OCI-LY7 (cell line): ENCODE results near the gene CHST8.

Source experiments
- EZH2phosphoT487 ChIP-seq: fragments of 200-600 bp; sonication (generic); IDR thresholded peaks from 2 replicates; pipeline ENCODE4 v1.6.1; 2018; ENCODE audit warnings: low read depth, borderline replicate concordance, mild to moderate bottlenecking, mixed run types, antibody characterized with exemption, low read length, moderate library complexity, mixed read lengths
- TF ChIP-seq, protein P1 (sequence below): fragments of 200-600 bp; sonication (generic); conservative IDR thresholded peaks from 2 replicates; pipeline ENCODE4 v1.5.1; 2014; ENCODE audit warnings: mild to moderate bottlenecking, antibody characterized with exemption, low read length, moderate library complexity, mixed read lengths

GRCh38 chr19:33805313-33805712 lies 183.6 kb downstream of the CHST8 start:
- TF ChIP-seq, protein P1, sequence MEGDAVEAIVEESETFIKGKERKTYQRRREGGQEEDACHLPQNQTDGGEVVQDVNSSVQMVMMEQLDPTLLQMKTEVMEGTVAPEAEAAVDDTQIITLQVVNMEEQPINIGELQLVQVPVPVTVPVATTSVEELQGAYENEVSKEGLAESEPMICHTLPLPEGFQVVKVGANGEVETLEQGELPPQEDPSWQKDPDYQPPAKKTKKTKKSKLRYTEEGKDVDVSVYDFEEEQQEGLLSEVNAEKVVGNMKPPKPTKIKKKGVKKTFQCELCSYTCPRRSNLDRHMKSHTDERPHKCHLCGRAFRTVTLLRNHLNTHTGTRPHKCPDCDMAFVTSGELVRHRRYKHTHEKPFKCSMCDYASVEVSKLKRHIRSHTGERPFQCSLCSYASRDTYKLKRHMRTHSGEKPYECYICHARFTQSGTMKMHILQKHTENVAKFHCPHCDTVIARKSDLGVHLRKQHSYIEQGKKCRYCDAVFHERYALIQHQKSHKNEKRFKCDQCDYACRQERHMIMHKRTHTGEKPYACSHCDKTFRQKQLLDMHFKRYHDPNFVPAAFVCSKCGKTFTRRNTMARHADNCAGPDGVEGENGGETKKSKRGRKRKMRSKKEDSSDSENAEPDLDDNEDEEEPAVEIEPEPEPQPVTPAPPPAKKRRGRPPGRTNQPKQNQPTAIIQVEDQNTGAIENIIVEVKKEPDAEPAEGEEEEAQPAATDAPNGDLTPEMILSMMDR = no peak
- no peak for TF ChIP-seq EZH2phosphoT487
